Measurements from ENCODE around the gene ARHGEF33.

The ARHGEF33 gene

DNA sequence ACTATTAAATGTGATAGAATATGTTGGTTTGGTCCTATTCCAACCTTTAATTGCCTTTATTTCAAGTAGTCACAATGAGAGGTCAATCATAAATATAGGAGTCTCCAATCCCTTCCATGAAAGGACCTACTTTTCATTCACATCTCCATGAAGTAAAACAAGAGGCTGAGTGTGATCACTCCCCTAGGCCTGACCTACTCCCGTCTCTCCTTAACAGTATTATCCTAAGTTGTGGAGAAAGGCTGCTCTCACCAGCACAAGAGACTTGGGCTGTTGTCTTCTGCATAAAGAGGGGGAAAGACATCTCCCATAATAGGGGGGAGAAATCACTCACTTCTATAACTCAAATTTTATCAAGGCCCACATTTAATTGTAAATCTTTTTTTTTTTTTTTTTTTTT lies 125.7 kb downstream of the ARHGEF33 start:
- no peak for DNase-seq (ENCODE audit: low read depth in 2 of 2)

- DNase-seq (ENCODE audit: low read depth in 2 of 2): no peak
Measured at GRCh38 chr2:39017334-39017733, 127.7 kb downstream of the ARHGEF33 start.

DNA sequence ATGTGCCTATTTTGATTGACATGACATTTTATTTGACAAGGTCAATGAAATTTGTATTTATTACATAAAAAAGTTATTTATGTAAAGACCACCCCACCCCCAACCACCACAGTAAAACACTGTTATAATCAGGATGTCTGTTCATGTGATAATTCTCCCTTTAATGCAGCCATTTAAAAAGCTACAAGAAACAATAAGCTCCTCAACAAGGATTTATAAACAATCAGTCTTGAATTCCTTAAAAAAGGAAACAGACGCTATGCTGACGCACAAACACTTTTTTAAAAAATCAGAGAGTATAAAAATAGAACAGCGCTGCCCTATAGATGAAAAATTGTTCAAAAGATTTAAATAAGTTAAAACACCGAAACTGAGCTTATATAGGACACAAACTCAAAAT lies 129.0 kb downstream of the ARHGEF33 start:
- DNase-seq (ENCODE audit: low read depth in 2 of 2): no peak

DNA sequence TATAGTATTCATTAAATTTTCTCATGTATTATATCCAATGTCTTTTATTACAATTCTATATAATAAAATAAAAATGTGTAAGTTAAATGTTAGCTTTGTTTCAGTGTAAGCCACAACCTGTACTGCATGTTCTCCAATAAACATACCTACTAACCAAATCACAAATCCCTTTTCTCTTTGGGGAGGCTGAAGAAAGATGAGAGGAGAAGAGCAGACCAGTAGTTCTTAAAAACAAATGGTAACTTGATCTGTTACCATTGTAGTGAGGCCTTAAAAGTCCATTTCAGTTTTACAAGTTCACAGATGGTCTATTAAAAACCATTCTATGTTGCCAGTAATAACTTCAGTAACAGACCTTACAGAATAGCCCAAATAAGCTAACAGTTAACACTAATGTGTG lies 130.7 kb downstream of the ARHGEF33 start:
- no peak for DNase-seq (ENCODE audit: low read depth in 2 of 2)

DNA sequence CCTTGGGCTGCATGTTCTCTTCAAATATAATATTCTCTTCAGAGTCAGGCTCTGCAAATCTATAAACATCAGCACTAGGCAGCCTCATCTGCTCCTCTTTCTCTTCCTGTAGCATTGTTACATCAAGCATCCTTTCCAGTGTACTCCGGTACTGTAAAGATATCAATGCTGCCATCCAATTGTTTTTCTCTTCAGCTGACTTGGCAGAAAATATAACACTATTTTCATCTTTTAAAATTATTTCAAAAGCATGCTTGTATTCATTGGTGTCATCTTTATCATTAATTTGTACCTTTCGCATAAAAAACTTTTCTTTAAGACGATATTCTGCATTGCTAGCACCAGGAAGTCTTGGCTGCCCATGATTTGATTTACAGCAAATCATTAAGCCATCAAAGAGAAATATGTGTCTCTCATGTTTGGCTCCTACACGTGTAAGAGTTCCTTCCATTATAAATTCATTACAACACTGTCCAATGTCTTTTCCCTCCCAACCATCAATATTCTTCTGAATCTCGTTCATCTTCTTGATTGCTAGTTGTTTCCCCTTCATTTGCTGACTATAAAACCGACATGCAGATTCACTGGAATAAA lies 133.1 kb downstream of the ARHGEF33 start:
- no peak for DNase-seq (ENCODE audit: low read depth in 2 of 2)

DNA sequence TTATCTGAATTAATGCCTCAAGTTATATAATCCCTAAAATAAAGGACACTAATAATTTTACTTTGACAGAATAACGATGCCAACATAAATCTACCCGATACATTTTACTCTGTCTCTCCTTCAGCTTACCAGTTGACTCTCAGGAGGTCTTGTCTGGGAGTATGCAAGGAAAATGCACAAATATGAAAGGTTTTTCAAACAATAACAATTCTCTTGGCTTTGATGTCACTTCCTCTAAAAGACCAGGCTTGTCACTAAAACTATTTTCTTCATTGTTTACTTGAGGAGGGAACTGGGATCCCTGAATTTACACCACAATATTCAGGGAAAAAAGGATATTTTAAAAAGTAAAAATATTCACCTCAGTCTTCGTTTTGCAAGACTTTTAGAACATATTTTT lies 134.0 kb downstream of the ARHGEF33 start:
- no peak for DNase-seq (ENCODE audit: low read depth in 2 of 2)

GRCh38 chr2:39024833-39025232 lies 135.2 kb downstream of the ARHGEF33 start:
- DNase-seq (ENCODE audit: low read depth in 2 of 2): no peak

Measured in stimulated activated CD4-positive, alpha-beta T cell treated with anti-CD3 and anti-CD28 coated beads, Interleukin-1b, Interleukin-23, amount 100 ng/mL, for 1 hour (primary cell).